Right cardiac atrium (tissue), 5 donors: ENCODE results near the gene CRB3. TPM values are rescaled to one million over a fixed set of nuclear protein-coding genes. Genes with fewer than 3 reads are reported as not detected.

Experiments used
- ATAC-seq, 2 donors: fragments of 200-7000 bp; cut with Tn5 transposase; one replicate each; pipeline versions ENCODE4 v1.8.0 to v1.9.1; 2020; ENCODE audit warnings: moderate library complexity in 2 of 2, mild to moderate bottlenecking in 1 of 2
- DNase-seq, 3 donors: peaks; one replicate each; pipeline ENCODE4 v3.0.0-alpha.2; 2020
- H3K27ac ChIP-seq: one replicate; pipeline ENCODE4 v1.5.1; 2013; ENCODE audit warnings: mild to moderate bottlenecking, low read length, control low read depth, moderate library complexity
- H3K27me3 ChIP-seq: one replicate; pipeline ENCODE4 v1.6.1; 2013; ENCODE audit not compliant: control insufficient read depth, insufficient read depth
- H3K4me1 ChIP-seq: one replicate; pipeline ENCODE4 v1.6.1; 2013; ENCODE audit warnings: low read length; ENCODE audit not compliant: control insufficient read depth, insufficient read depth
- H3K4me3 ChIP-seq: one replicate; pipeline ENCODE4 v1.5.1; 2013; ENCODE audit warnings: low read length, control low read depth
- H3K9me3 ChIP-seq: one replicate; pipeline ENCODE4 v1.6.1; 2013; ENCODE audit warnings: low read length; ENCODE audit not compliant: control insufficient read depth
- WGBS: extraction: QIAGEN DNeasy Blood & Tissue Kit; methylation state at CpG from one replicate; pipeline ENCODE4 v1.1.7; 2013; 5-methylcytosine and 5-hydroxymethylcytosine counted together
- intact Hi-C, 4 donors: fragments of 100-400 bp; cut with DNase I; formaldehyde crosslinking; loops; one replicate each; pipeline versions ENCODE4 v1.11.0 to v1.14.0; 2022 to 2023
- polyA plus RNA-seq: library from polyadenylated mRNA; stranded (reverse); fragments of 200-250 nt; gene quantifications from one replicate; pipeline ENCODE4 v1.2.3, GENCODE V29; 2013
- total RNA-seq, 4 donors: library from RNA; stranded (reverse); fragmentation: NEBNext Ultra II Directional; extraction: Animal tissue kit (Norgen Biotek cat#: 25700); gene quantifications; one replicate each; pipeline ENCODE4 v1.2.1, GENCODE V29; 2021
- donor health status: healthy with polysubstance abuse.
- donor health status: DM: no; HTN: yes; CAD: no.
- donor health status: DM: no; HTN: no; CAD: no.
- donor health status: DM: no; HTN: yes; CAD: no; lungs with severe emphysema.
- donor health status: DM: yes; HTN: yes; CAD: no.

The CRB3 gene
- total and polyA plus RNA-seq, 5 donors = 0.11 TPM; not detected in 4

DNA sequence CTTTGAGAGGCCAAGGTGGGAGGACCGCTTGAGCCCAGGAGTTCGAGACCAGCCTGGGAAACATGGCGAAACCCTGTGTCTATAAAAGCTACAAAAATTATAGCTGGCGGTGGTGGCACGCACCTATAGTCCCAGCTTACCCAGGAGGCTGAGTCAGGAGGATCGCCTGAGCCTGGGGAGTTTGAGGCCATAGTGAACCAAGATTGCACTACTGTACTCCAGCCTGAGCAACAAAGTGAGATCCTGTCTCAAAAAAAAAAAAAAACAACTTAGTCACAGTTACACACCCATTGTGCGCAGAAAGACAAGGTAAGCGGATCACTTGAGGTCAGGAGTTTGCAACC is 18.2 kb downstream of the CRB3 start:
- intact Hi-C loops = no loop called here
- H3K27ac ChIP-seq = no peak overlapping the region
- no peaks in the 10 kb centered on the region for H3K4me1 ChIP-seq
- 95% methylated on average over 8 of the region's 8 CpGs for WGBS
- H3K4me3 ChIP-seq = no peak overlapping the region
- H3K9me3 ChIP-seq = no peaks in the 10 kb centered on the region
- ATAC-seq (no peak), DNase-seq (no peak)
- H3K27me3 ChIP-seq = no peaks in the 10 kb centered on the region

DNA sequence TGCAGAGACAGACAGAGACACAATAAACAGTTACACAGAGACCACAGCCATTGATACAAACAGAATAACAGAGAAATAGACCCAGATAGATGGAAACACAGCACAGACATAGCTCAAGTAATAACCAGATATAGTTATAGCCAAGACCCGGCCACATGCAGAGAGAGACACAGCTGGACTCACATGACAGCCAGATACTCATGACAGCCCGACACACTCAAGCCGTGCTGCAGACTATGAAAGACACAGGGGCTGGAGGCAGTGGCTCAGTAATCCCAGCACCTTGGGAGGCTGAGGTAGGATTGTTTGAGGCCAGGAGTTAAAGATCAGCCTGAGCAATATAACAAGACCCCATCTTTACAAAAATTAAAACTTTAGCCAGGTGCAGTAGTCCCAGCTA is 19.2 kb downstream of the CRB3 start:
- Histone ChIP-seq H3K27ac (no peak overlapping the region), H3K4me1 (no peaks in the 10 kb centered on the region), H3K9me3 (no peaks in the 10 kb centered on the region), H3K27me3 (no peaks in the 10 kb centered on the region), H3K4me3 (no peak overlapping the region)
- no peak for ATAC-seq
- intact Hi-C loops = no loop called here
- WGBS = 26% methylated on average over 3 of the region's 3 CpGs
- DNase-seq = no peak

GRCh38 chr19:6484230-6484629 is 20.2 kb downstream of the CRB3 start:
- 87% methylated on average over 8 of the region's 8 CpGs for WGBS
- H3K27me3 ChIP-seq = no peaks in the 10 kb centered on the region
- H3K4me3 ChIP-seq = no peak overlapping the region
- no peaks in the 10 kb centered on the region for H3K4me1 ChIP-seq
- ATAC-seq = no peak
- intact Hi-C loops = no loop called here
- no peak overlapping the region for H3K27ac ChIP-seq
- no peak for DNase-seq
- no peaks in the 10 kb centered on the region for H3K9me3 ChIP-seq

- DNase-seq (no peak), ATAC-seq (no peak)
- intact Hi-C loops = no loop called here
- no peak overlapping the region for H3K4me3 ChIP-seq
- H3K27me3 ChIP-seq = no peaks in the 10 kb centered on the region
- H3K9me3 ChIP-seq = no peaks in the 10 kb centered on the region
- H3K4me1 ChIP-seq = no peaks in the 10 kb centered on the region
- H3K27ac ChIP-seq = no peak overlapping the region
- 89% methylated on average over 7 of the region's 7 CpGs for WGBS
These were observed 20.8 kb downstream of the CRB3 start for GRCh38 chr19:6484831-6485230.

GRCh38 chr19:6489278-6490061 is 25.4 kb downstream of the CRB3 start:
- H3K4me1 ChIP-seq = no peaks in the 10 kb centered on the region
- intact Hi-C loops = no loop called here
- no peak overlapping the region for H3K27ac ChIP-seq
- no peaks in the 10 kb centered on the region for H3K27me3 ChIP-seq
- ATAC-seq (no peak), DNase-seq (no peak)
- WGBS = 45% methylated on average over 15 of the region's 15 CpGs
- H3K4me3 ChIP-seq = no peak overlapping the region
- peaks cover 5% of the 10 kb centered on the region for H3K9me3 ChIP-seq

DNA sequence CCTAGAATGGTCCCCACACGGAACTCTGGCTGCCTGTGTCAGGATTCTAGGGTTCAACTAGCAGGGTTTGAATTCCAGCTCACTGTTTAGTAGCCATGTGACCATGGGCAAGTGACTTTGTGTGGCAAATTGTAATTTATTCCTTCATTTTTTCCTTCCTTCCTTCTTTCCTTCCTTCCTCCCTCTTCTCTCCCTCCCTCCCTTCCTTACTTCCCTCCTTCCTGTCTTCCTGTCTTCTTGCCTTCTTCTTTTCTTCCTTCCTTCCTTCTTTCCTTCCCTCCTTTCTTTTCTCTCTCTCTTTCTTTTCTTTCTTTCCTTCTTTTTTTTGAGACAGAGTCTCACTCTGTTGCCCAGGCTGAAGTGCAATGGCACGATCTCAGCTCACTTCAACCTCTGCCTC is 26.1 kb downstream of the CRB3 start:
- Histone ChIP-seq H3K4me3 (no peak overlapping the region), H3K9me3 (peaks cover 5% of the 10 kb centered on the region), H3K27me3 (no peaks in the 10 kb centered on the region), H3K27ac (no peak overlapping the region), H3K4me1 (no peaks in the 10 kb centered on the region)
- ATAC-seq (no peak), DNase-seq (no peak)
- WGBS = 66% methylated on average over 2 of the region's 2 CpGs
- intact Hi-C loops = no loop called here

DNA sequence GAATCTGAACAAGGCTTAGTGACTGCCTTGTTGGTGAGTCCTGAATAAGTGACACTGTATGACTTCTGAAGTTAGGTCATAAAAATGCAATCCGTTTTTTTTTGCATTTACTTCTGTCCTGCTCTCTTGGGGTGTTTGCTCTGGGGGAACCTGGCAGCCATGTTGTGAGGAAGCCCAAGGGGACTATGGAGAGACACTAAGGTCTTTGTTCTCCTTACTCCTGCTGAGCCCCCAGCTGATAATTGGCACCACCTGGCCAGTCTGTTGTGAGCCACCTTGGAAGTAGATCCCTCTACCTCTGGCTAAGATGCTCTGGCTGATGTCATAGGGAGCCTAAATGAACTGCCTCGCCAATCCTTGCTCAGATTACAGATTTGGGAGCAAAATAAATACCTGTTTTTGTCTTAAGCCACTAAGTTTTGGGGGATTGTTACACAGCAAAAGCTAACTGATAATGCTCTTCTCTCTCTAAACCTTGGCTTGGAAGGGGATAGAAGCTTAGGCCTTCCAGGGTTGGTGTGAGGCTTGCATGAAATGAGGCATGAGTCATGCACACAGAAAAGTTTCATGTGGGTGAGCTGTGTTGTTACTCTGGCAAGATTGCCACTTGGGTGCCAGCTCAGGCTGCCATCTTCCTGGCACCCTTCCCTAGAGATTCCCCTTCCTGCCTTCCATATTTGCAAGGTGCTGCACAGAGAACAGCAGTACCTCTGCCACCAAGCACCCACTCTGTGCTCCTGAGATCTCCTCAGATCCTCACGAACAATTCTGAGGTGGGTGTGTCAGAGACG is 27.9 kb downstream of the CRB3 start:
- Histone ChIP-seq H3K4me1 (no peaks in the 10 kb centered on the region), H3K4me3 (no peak overlapping the region), H3K27me3 (no peaks in the 10 kb centered on the region), H3K27ac (no peak overlapping the region), H3K9me3 (peaks cover 5% of the 10 kb centered on the region)
- 80% methylated on average over 4 of the region's 4 CpGs for WGBS
- intact Hi-C loops = no loop called here
- ATAC-seq = no peak
- DNase-seq = no peak

DNA sequence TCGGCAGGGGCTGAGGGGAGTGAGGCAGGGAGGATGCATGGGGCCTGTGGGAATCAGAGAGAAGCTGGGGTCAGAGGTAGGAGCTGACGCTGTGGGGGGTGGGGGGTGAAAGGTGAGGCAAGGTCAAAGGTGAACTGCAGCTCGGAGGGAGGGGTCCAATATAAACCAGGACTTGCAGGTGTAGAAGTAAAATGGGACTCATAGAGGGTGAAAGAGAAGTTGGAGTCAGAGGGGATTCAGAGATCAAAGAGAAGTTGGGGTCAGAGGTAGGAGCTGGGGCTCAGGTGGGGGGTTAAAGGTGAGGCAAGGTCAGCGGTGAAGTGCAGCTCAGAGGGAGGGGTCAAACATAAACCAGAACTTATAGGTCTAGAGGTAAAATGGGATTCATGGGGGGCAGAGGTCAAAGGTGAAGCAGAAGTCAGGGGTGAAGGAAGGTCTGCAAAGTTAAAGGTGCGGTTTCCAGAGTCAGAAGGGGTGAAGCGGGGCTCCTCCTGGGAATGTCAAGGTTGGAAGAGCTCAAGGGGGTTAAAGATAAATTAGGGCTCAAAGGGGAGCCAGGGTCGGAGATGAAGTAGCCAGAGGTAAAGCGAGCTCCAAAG is 30.5 kb downstream of the CRB3 start:
- H3K4me3 ChIP-seq = no peak overlapping the region
- no peaks in the 10 kb centered on the region for H3K4me1 ChIP-seq
- no peak overlapping the region for H3K27ac ChIP-seq
- WGBS = 78% methylated on average over 8 of the region's 8 CpGs
- H3K9me3 ChIP-seq = peaks cover 5% of the 10 kb centered on the region
- intact Hi-C loops = no loop called here
- H3K27me3 ChIP-seq = no peaks in the 10 kb centered on the region
- no peak for ATAC-seq
- DNase-seq = peak in 1 of 3 donors; percentile 0

DNA sequence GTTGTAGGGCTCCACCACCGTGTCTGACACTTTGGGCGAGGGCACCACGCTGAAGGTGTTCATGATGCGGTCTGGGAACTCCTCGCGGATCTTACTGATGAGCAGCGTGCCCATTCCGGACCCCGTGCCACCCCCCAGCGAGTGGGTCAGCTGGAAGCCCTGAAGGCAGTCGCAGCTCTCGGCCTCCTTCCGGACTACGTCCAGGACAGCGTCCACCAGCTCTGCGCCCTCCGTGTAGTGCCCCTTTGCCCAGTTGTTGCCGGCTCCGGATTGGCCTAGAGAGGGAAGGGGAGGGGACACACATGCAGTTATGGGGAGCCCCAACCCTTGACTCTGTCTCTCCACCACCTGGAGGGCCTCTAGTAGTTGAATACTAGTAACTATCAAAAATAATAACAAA is 31.9 kb downstream of the CRB3 start:
- H3K27ac ChIP-seq = no peak overlapping the region
- WGBS = 95% methylated on average over 19 of the region's 19 CpGs
- H3K9me3 ChIP-seq = peaks cover 5% of the 10 kb centered on the region
- no peaks in the 10 kb centered on the region for H3K4me1 ChIP-seq
- intact Hi-C loops = no loop called here
- no peak overlapping the region for H3K4me3 ChIP-seq
- H3K27me3 ChIP-seq = no peaks in the 10 kb centered on the region
- peak in 1 of 3 donors; percentile 17 for DNase-seq
- no peak for ATAC-seq

DNA sequence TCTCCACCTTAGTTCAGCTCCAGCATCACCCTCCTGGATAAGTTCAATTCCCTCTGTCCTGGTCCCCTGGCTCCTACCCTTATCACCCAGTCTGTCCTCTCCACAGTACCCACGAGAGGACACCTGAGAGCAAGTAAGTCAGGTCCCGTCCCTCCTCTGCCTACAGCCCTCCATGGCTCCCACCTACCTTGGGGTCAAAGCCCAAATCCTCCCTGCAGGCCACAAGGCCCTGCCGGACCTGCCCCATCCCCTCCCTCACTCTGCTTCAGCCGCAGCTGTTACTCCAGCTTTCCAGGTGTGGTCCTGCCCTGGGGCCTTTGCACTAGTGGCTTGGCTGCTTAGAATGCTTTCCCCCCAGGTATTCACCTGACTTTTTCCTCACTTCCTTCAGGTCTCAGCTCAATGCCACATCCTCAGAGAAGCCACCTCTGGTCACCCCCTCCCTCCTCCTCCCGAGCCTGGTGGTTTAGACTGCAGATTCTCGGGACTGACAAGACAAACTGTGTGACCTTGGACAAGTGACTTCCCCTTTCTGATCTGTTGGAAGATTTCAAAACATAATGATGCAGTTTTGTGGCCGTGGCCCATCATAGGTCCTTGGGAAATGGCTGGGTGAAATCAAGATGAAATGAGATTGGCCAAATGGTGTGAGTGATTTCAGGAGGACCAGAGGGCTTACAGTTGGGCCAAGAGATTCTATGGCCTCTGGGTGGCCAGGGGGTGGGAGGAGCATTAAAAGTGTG is 34.4 kb downstream of the CRB3 start:
- no peak for ATAC-seq
- Histone ChIP-seq H3K4me1 (no peaks in the 10 kb centered on the region), H3K27me3 (no peaks in the 10 kb centered on the region), H3K4me3 (no peak overlapping the region), H3K27ac (no peak overlapping the region), H3K9me3 (no peaks in the 10 kb centered on the region)
- intact Hi-C loops = no loop called here
- 69% methylated on average over 7 of the region's 7 CpGs for WGBS
- DNase-seq = peak in 1 of 3 donors; percentile 3
